ENCODE data around the gene APOL3. TPM values are rescaled to one million over a fixed set of nuclear protein-coding genes. Genes with fewer than 3 reads are reported as not detected.

Gene APOL3
- total and polyA plus RNA-seq, 10 of the 15 experiments (the other 5 are each of a cell fraction or from before 2014, with no cell fraction given) = 6.9 to 66.8 (median 48.5) TPM

DNA sequence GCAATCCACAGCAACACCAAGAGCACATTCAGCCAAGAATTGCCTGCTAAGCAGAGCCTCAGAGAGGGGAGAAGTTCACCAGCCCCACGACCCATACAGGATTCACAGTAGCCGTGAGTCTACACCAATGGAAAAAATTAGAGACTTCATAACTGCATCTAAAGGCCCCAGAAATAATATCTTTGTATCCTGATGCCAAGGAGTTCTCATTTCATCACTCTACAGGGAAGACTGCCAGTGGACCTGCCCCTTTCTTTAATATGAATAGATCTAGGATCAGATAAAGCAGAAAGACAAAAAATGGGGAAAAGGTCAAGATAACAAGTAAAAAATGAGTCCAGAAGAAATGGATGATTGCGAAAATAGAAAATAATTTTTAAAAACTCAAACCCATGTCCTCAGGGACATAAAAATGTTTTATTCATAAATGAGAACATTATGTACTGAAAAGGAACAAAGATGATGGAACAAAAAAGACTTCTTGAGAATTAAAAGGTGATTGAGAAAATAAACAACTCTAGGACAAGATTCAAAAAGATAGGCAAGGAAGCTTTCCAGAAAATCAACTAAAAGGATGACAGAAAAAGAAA, 9.5 kb downstream of the APOL3 start:
- POLR2A ChIA-PET = interaction anchor here (1.8 to 2.2 kb wide), 2 partner anchors 10 to 12 kb away, joined by 6 to 14 read pairs; partner anchors contain the start of gene APOL3

More for the DNA sequence above, 9.5 kb downstream of the APOL3 start:
- no peaks in the 10 kb centered on the region for H4K20me1 ChIP-seq (ENCODE audit: control insufficient read depth, insufficient read depth)
- TF ChIP-seq FOXK2 (IDR thresholded peaks at IDR 0.05) = no peak
- no peak for TF ChIP-seq SREBF1 (IDR thresholded peaks at IDR 0.05; ENCODE audit: low read length)
- no peak for TF ChIP-seq ZBED1 (IDR thresholded peaks at IDR 0.05; ENCODE audit: borderline replicate concordance)
- TF ChIP-seq MXI1 (IDR thresholded peaks at IDR 0.05; ENCODE audit: low read depth, low read length) = no peak
- TF ChIP-seq NBN (IDR thresholded peaks at IDR 0.05) = no peak
- TF ChIP-seq JUNB (IDR thresholded peaks at IDR 0.05) = no peak
- no peak for TF ChIP-seq CEBPB (IDR thresholded peaks at IDR 0.05; ENCODE audit: borderline replicate concordance in 1 of 2, low read depth in 2 of 2, low read length in 2 of 2)
- no peak for TF ChIP-seq MYB (IDR thresholded peaks at IDR 0.05; ENCODE audit: borderline replicate concordance, low read depth, low read length)
- TF ChIP-seq KDM1A (IDR thresholded peaks at IDR 0.05; ENCODE audit: borderline replicate concordance) = no peak
- no peak for TF ChIP-seq NR2C2 (IDR thresholded peaks at IDR 0.05; ENCODE audit: borderline replicate concordance, control insufficient read depth, insufficient read length, low read depth)
- TF ChIP-seq TCF12 (IDR thresholded peaks at IDR 0.05; ENCODE audit: low read depth, low read length) = no peak
- no peak for TF ChIP-seq SRF (IDR thresholded peaks at IDR 0.05; ENCODE audit: low read depth in 2 of 2, low read length in 2 of 2)
- TF ChIP-seq POLR2AphosphoS2 (IDR thresholded peaks at IDR 0.05; ENCODE audit: low read depth, low read length) = no peak
- TF ChIP-seq EP300 (IDR thresholded peaks at IDR 0.05; ENCODE audit: borderline replicate concordance in 1 of 2, control insufficient read depth in 1 of 2, low read depth in 2 of 2, low read length in 2 of 2) = no peak
- TF ChIP-seq PBX3 (IDR thresholded peaks at IDR 0.05; ENCODE audit: insufficient replicate concordance, low read depth, low read length) = no peak
- TF ChIP-seq ZNF384 (IDR thresholded peaks at IDR 0.05; ENCODE audit: borderline replicate concordance, low read depth, low read length) = no peak
- H3K36me3 ChIP-seq (ENCODE audit: control insufficient read depth in 2 of 2, insufficient read depth in 2 of 2, low read length in 1 of 2) = peaks cover 2 to 12% of the 10 kb centered on the region in 2 experiments
- no peak overlapping the region for H3K4me2 ChIP-seq (ENCODE audit: control insufficient read depth, insufficient read depth)
- BruUV-seq (replicated peaks) = no TSS peak
- 81% methylated on average over 3 of the region's 3 CpGs for WGBS (ENCODE audit: insufficient coverage, insufficient replicate concordance, low lambda C conversion rate, missing lambda C conversion rate)
- no peak overlapping the region for H3K27ac ChIP-seq (ENCODE audit: control insufficient read depth, insufficient read depth)
- H3K9me3 ChIP-seq (replicated peaks; ENCODE audit: control insufficient read depth, insufficient read depth, low read length) = no peaks in the 10 kb centered on the region; the same call in 2 of the 3 replicates
- ChIA-PET RAD21 (ENCODE audit: unreplicated experiment) (no interaction called here), CTCF (interaction anchor here (1.4 to 3.9 kb wide), 2 partner anchors 8 to 28 kb away, joined by 4 to 45 read pairs; no protein-coding TSS in a partner anchor), SMC1A (ENCODE audit: uncharacterized antibody, unreplicated experiment) (interaction anchor here (0.6 to 3.7 kb wide), 4 partner anchors 12 to 536 kb away, joined by 4 to 32 read pairs (median 12); no protein-coding TSS in a partner anchor)
- no peak overlapping the region for H2AFZ ChIP-seq (ENCODE audit: control insufficient read depth, low read depth, low read length)
- FAIRE-seq (no peak), DNase-seq (ENCODE audit: low read depth, low spot score) (no peak), ATAC-seq (no peak)
- no peak overlapping the region for H3K9ac ChIP-seq (ENCODE audit: control insufficient read depth, insufficient read depth, low read length)
- no peak overlapping the region for H3K4me3 ChIP-seq
- H3K79me2 ChIP-seq (ENCODE audit: control insufficient read depth, insufficient read depth, low read length) = peaks cover 6% of the 10 kb centered on the region
- intact Hi-C loops (cut with micrococcal nuclease; ENCODE audit: unreplicated experiment) = no loop called here
- H3K27me3 ChIP-seq (replicated peaks in 1 of 2; ENCODE audit: control insufficient read depth in 2 of 2, insufficient read depth in 2 of 2, low read length in 1 of 2) = no peaks in the 10 kb centered on the region
- in situ Hi-C loops (cut with MboI) = no loop called here
- H3K4me1 ChIP-seq (ENCODE audit: control insufficient read depth, insufficient read depth, low read length) = peaks cover 1% of the 10 kb centered on the region; the same call in 1 of the 2 replicates
